Hematopoietic multipotent progenitor cell treated with erythropoietin and hydrocortisone succinate and interleukin-3 and kit ligand, for 6 days (in vitro differentiated cells): ENCODE data around the gene PRSS27.
A peak's percentile ranks its signal among the peaks of the same experiment; 100 is the strongest.
"Not testable (repeated sequence)": the region's sequence is repeated elsewhere in the genome, so short reads cannot be mapped to it uniquely, and the experiment has no call there.

Experiments used
- DNase-seq: peaks from one replicate; pipeline ENCODE4 v3.0.0-alpha.2; 2015

The PRSS27 gene

DNA sequence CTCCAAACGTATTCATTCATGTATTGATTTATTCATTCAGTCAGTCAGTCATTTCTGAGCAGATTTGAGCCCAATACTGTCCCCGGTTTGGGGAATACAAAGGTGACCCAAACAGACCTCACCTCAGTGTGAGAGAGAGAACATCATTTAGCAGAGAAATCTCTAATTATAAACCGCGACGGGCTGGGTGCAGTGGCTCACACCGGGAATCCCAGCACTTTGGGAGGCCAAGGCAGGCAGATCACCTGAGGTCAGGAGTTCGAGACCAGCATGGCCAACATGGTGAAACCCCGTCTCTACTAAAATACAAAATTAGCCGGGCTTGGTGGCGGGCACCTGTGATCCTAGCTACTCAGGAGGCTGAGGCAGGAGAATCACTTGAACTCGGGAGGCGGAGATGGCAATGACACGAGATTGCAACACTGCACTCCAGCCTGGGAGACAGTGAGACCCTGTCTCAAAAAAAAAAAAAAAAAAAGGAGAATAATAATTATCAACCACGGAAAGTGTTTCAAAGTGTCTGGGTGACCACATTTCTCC lies 1.7 kb upstream of the PRSS27 start:
- not testable (repeated sequence) for DNase-seq

DNA sequence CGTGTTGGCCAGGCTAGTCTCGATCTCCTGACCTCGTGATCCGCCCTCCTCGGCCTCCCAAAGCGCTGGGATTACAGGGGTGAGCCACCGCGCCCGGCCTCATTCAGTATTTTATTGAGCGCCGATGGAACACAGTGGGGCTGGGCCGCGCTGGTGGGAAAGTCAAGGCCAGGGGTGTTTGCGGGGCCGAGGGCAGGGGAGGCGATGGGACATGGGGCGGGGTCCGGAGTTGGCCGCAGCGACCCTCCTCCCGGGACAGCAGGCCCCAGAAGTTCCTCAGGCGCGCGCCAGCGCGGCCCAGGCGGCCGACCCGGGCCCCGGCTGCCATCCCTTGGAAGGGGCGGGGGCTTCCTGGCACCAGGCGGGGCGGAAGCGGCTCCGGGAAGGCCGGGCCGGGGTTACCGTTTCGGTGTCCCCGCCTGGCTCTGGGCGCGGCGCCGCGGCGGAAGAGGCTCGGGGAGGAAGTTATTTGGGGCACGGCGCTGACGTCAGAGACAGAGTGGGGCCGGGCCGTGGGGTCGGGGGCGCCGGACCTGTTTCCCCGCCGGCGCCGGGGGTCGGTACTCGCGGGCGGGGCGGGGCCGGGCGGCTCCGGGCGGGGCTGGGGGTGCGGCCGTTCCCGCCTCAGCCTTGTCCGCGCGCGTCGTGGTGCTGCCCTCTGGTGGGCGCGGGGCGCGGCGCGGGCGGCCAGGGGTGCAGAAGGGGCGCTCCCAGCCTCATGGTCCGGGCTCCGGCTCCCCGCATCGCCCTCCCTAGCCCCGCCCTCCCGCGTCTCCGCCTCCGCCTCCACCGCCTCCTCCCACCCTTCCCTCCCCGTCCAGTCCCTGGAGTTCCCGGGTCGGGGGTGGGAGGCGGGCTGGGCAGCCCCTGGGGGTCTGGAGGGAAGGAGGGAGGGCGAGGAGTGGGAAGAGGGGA lies 952 bp upstream of the PRSS27 start:
- peak; percentile 93 for DNase-seq

DNA sequence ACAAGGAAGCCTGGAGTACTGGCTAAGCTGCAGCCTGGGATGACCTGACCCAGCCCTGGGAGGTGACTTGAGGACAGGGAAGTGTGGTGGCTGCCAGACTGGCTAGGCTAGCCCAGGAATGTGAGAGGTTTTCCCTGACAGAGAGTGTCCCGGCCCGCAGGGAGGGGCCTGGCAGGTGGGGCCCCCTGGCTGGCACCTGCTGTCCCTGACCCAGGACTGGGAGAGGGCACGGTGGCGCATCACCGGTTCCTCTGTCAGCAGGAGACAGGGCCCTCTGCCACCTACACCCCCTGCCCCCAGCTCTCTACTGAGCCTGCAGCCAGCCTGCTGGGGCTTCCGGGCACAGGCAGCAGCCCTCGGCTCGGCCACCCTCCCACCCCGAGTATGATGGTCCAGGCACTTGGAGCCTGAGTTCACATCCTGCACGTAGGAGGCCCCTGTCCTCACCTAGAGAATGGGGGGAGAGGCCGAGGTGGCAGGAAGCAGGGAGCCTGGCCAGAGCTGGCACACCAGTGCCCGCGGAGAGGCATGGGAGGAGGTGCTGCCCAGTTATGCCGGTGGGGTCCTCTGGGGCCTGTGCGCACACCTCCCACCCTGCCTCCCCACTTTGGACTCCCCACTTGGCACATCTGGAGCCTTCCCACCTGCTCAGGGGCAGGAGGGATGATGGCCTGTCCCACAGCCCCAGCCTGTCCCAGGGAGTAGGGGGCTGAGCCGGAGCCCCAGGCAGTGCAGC lies 528 bp downstream of the PRSS27 start:
- no peak for DNase-seq

DNA sequence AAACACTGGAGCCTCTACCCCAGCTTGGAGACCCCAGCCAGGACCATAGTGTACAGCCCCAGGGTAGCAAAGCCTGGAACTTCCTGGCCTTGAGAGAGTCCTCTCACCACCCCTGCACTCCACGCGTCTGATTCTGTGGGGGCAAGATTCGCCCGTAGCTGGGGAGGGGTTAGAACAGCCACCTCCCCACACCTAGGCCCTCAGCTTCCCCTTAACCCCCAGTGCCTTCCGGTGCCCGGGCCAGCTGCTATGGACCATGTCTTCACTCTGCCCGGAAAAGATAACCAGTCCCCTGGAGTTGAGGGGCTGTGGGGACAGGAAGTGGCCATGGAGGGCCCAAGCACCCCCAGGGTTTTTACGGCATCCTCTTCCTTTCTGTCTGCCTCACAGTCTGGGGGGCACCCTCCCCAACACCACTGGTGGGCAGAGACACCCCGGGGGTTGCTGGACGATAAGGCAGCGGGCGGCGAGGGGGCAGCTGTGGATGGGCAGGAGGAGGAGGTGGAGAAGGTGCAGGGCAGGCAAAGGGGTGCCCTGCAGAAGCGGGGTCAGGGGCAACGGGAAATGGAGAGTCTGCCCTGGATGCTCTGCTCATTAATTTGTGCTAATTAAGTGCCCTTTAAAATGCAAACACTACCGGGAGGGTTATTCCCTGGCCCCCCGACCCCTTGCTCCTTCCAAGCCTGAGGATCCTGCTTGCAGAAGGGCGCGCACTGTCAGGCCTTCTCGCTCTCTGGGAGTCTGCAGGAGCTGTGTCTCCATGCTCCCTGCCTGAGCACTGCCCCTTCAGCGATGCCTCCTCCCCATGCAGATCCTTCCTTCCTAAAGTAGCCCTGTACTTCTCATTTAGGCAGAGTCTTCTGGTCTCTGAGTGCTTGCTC lies 2.4 kb downstream of the PRSS27 start:
- no peak for DNase-seq

DNA sequence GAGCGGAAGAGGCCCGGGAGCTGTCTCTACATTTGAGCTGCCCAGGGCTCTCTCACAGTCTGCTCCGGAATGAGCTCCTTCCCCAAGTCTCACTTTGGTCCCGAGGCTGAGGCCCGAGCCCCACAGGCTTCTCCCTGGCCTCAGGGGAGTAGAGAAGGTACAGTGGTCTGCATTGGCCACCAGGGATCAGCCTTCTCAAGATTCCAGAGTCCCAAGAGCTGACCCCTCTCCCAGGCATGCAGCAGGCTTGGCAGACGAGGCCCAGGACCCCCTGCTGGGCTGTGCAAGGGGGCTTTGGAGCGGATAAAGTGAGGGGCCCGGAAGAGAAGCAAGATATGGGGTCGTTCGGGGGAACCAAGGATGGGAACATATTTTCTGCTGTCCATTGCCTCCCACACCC lies 3.1 kb downstream of the PRSS27 start:
- DNase-seq, result no peak

DNA sequence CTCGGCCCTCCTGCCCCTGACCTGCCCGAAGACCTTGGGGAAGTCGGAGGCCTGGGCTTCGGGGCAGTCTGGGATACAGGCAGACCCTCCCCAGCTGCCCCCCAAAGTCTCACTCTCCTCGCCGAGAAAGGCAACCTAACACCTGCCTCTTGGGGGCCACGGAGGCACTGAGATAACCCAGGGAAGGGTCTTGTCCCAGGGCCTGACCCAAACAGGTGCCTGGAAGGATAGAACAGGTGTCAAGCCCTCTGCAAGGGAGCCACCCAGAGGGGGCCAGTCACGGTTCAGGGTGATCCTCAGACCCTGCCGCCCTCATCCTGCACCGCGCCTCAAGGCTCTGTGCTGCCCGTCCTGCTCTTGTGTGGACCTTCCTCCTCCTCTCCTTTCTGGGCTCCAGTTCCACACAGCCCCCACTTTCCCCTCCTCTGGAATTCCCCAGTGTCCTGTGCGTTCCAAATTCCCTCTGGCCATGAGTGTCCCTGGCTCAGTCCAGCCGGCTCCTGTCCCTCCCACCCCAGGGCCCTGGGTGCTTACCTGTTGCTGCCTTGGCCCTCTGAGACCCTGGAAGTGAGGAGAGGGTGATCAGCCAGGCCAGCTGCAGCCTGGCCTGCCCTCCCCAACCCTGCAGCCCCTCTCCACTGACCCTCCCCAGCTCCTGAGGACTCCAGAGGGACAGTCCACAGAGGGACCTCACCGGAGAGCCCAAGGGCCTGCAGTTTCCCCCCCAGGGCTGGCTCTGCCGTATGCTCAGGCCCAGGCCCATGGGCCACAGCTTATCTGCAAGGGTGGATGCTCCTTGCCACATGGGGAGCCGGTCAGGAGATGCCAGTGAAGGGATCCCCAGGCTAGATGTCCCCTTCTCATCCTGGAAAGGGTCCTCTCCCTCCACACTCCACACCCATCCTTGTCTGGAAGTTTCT lies 3.8 kb downstream of the PRSS27 start:
- no peak for DNase-seq

DNA sequence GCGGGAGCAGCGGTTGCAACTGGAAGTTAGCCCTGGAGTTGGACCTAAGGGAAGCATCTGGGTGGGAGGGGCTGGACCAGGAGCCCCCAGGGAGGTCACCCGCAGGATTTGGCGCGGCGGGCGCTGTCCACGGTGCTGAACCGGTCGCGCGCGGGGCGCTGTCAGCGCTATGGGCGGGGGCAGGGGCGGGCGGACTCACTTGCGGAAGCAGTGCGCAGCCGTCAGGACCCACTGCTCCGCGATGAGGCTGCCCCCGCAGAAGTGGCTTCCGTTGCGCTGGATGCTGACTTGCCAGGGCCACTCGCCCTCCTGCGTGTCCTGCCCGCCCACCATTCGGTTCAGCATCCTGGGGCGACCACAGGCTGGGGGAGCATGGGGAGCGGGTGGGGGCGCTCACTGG lies 4.5 kb downstream of the PRSS27 start:
- DNase-seq, result peak; percentile 76

DNA sequence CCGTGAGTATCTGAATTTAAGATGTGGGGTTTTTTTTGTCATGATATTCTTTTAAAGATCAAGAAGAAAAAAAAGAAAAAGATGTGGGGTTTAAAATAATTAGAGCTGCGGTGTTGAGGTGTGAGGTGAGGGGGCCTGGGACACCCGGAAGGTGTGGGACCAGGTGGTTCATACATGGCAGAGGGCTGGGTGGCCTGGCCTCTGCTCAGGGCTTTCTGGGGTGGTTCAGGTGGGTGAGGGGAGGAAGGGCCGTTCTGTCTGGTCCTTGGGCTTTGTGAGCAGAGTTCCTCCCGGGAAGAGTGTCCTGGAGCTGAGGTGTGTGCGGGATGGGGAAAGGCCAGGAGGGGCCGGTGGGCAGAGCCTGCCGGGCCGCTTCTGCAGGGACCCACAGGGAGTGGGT lies 5.0 kb downstream of the PRSS27 start:
- no peak for DNase-seq

DNA sequence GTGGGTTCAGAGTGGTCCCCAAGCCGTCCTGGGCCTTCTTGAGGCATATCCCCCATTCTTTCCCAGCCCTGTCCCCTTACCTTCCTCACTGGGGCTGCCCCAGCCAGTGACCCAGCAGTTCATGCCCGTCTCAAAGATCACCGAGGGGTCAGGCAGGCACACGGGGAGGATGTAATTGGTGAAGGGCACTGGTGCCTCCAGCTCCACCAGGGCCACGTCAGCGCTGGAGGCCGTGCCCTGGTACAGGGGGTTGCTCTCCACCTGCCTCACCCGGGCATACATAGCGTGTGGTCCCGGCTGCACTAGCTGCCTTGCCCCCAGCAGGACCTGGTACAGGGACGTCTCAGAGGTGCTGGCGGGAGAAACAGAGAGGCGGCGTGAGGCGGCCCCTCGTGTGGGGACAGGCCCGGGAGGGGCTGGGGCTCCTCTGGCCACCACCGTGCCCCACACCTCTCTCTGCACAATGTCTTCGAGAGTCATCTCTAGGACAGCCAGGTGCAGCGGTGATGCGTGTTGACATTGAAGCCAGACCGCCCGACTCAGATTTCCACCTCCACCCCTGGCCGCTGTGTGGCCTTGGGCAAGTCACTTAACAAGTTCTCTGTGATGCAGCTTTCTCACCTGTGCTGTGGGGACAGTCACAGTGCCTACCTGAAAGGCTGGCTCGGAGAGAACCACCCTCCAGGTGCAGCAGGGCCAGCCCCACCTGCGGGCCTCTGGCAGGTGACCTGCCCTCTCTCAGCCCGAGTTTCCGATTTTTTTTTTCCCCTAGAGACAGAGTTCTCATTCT lies 5.8 kb downstream of the PRSS27 start:
- DNase-seq, result no peak

DNA sequence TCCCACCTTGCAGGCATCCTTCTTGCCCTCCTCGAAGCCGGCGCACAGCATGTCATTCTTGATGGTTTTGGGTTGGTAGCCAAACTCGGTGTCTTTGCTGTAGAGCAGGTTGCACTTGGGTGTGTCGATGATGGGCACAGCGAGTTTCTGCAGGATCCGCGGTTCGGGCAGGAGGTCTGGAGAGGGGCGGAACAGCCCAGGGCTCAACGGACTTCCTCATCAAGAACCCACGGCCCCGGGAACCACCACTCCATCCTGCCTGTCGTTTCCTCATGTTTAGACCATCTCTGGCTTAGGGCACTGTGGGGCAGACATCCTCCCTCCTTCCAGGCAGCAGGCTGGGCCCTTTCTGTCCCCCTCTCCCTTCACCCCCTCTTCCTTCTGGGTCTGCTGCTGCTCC lies 6.5 kb downstream of the PRSS27 start:
- DNase-seq, result no peak

DNA sequence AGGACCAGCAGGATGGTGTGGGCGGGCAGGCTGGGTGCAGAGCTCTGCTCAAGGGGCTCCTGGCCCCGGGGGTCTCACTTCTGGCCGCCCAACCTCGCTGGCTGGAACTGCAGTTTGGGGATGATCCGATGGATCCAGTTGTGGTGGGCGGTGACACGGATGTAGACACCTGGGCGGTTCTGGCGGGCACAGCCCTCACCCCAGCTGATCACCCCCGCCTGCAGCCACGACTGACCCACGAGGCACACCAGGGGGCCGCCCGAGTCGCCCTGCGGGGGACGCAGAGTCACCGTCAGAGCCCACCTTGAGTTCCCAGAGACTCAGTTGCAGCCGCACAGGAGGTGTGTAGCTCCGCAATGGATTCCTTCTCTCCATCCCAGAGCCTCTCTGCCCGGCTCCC lies 7.5 kb downstream of the PRSS27 start:
- no peak for DNase-seq

DNA sequence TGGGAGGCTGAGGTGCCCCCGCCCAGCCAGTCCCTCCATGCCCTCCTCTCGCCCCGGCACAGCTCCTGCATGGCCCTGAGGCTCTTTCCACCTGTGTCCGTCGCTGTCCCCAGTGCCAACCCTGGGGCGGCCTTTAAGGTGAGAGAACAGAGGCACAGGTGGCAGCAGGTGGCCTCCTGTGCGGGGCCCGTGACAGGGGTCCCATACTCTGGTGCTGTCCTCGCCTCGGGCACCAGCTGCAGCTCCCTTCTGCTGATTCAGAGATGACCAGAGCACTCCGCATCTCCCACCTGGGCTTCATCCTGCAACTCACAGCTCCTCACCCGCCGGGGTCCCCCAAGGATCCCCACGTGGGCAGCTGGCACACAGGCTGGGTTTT lies 8.0 kb downstream of the PRSS27 start:
- DNase-seq, result no peak

DNA sequence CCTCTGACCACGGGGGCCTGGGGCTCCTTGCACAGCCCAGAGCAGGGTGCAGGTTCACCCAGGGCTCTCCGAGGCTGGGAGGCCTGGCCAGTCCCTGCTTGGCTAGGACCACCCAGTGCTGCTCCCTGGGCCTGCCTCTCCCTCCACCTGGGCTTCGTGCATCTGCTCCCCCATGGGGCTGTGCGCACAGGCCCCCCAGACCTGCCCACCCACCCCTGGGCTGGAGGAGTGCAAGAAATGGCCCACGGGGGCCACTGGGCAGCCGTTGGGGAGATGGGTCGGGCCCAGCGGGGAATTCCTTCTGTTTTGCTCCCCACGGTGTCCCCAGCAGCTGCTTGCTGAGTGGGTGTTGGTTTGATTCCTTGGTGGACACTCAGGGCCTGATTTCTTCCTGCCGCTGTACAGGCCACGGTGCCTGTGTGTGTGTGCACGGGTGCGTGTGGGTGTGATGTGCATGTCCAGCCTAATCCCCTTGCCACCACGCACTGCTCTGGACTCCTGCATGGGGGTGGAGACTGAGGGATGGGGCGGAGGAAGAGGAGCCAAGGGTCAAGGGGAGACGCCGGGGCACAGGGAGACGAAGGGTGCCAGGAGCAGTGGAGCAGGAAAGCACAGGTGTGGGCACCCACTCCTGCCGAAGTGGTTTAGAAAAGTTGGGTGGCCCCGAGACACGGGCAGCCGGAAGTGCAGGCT lies 8.5 kb downstream of the PRSS27 start:
- DNase-seq, result no peak

DNA sequence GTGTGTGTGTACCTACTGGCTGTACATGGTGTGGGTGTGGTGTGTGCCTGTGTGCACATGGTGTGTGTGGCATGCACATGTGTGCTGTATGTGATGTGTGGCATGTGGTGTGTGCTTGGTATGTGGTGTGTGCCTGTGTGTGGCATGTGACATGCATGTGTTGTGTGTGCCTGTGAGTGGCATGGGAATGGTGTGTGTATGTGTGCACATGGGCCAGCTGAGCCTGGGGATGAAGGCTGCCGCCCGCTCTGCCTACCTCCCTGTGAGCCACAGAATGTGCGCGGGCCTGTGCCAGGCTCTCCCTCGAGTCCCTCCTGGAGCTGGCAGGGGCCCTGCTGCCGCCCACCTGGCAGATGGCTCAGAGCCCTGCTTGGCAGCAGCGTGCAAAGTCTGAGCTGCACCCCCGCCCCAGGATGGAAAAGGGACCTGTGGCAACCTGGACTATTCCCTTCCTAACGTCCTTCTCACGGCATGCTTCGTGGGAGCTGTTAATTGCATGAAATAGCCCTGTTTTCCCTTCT lies 9.3 kb downstream of the PRSS27 start:
- DNase-seq, result no peak

DNA sequence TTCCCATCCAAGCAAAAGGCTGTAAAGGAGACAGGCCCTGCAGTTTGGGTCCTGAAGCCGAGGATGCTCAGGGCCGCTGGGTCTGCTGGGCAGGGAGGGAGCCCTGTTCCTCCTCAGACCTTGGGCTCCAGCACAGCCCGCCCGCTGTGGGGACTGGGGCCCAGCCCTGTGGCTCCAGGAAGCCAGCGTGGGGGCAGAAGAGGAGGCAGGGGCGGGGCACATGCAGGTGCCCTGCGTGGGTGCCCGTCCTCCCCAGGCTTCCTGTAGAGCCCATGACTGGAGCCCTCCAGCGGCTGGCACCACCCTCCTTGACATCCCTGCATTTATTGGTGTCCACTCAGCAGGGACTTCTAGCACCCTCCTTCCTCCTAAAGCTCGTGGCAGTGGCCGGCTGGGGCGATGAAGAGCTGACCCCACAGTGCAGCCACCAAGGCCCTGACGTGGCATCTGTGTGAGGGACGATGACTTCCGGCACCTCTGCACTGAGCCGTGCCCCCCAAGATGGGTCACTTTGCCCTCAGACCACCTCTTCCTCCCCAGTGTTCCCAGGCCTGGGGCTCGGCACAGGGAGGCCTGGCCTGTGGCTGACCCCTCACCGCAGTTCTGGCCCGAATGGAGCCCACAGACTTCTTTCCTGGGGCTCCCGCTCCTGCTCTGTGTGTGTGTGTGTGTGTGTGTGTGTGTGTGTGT lies 9.9 kb downstream of the PRSS27 start:
- no peak for DNase-seq

DNA sequence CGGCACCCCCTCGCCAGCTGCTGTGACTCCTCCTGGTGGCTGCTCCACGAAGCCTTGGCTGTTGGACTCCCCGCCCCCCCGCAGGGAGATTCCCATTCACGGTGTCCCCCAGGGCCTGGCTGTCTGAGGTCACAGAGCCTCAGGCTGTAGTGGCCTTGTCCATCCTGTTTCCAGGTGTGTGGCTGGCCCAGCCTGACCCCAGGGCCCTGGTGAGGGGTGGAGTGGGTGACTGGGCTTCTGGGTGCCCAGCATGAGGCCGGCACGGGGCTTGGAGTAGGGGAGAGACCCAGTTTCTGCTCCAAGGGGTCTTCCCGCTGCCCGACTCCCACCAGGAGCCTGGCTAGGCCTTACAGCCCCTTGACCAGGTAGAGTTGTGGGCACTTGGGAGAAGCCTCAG lies 10.4 kb downstream of the PRSS27 start:
- no peak for DNase-seq

DNA sequence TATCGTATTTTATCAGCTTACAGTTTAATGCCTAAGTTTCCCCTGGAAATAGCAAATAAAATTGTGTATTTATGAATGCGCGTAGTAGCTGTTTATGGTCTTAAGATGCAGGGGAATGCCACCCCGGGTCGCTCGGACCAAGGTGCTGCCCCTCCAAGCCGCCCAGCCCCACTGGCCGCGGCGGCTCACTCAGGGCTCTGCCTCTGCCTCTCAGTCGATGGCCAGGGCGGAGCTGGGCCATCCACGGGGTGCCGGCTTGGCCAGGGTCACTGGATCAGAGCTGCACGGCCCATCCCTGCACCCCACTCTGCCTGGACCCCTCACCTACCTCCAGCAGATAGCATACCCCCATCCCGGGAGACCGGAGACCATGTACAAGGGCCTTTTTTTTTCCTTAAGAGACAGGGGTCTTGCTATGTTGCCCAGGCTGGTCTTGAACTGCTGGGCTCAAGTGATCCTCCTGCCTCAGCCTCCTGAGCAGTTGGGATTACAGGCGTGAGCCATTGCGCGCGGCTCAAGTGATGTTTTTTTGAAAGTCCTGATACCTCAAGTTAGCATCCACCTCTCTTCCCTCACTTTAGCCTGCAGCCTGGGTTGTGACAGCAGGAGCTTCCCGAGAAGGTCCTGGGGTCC lies 11.0 kb downstream of the PRSS27 start:
- no peak for DNase-seq

DNA sequence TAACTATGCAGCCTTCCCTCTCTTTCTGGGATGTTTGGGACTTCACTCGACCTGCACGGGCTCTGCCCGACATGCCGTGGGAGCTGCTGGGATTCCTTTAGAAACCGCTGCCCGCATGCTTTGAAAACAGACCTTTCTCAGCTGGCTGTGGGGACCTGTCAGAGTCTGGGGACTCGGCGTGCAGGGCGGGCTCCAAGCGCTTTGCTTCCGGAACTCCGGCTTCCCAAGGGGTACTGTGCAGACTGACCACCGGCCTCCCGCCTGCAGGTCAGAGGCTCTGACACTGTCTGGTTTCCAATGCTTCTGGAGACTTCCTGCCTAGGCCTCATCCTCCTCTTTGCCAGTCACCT lies 11.8 kb downstream of the PRSS27 start:
- no peak for DNase-seq
